Body of pancreas (tissue), 4 donors: ENCODE results near the gene SH2D7.
"Not testable (repeated sequence)": the region's sequence is repeated elsewhere in the genome, so short reads cannot be mapped to it uniquely, and the experiment has no call there.

Experiments
- POLR2A ChIP-seq, 3 donors: fragments of 450-650 bp; IDR thresholded peaks; one replicate each; pipeline ENCODE4 v1.6.1; 2016; ENCODE audit warnings: antibody characterized with exemption in 3 of 3, mild to moderate bottlenecking in 2 of 3
- TF ChIP-seq, protein P1 (sequence below), 7 experiments: fragments of 450-650 bp in 4 of 7; fragments of 200-600 bp in 3 of 7; sonication (generic) in 3 of 7; IDR thresholded peaks; one replicate each; pipeline ENCODE4 v1.5.1; 2016 to 2019; ENCODE audit warnings: antibody characterized with exemption in 7 of 7

DNA sequence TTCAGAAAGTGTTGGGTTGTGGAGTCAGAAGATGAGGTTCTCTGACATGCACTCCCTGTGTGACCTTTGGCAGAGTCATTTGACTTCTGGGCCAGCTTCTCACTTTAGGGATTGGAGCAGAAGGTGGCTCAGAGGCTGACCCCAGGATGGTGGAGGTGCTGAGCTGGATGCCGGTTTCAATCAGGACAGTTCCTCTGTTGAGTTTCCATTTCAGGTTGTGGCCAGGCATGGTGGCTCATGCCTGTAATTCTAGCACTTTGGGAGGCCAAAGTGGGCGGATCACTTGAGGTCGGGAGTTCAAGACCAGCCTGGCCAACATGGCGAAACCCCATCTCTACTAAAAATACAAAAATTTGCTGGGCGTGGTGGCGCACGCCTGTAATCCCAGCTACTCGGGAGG, 58.7 kb downstream of the SH2D7 start:
- not testable (repeated sequence) for TF ChIP-seq POLR2A (IDR thresholded peaks at IDR 0.05)
- TF ChIP-seq, protein P1, sequence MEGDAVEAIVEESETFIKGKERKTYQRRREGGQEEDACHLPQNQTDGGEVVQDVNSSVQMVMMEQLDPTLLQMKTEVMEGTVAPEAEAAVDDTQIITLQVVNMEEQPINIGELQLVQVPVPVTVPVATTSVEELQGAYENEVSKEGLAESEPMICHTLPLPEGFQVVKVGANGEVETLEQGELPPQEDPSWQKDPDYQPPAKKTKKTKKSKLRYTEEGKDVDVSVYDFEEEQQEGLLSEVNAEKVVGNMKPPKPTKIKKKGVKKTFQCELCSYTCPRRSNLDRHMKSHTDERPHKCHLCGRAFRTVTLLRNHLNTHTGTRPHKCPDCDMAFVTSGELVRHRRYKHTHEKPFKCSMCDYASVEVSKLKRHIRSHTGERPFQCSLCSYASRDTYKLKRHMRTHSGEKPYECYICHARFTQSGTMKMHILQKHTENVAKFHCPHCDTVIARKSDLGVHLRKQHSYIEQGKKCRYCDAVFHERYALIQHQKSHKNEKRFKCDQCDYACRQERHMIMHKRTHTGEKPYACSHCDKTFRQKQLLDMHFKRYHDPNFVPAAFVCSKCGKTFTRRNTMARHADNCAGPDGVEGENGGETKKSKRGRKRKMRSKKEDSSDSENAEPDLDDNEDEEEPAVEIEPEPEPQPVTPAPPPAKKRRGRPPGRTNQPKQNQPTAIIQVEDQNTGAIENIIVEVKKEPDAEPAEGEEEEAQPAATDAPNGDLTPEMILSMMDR (IDR thresholded peaks at IDR 0.05): not testable (repeated sequence)
